Mesenteric fat pad (tissue), 1 donor: ENCODE data around the gene KRTAP2-3. TPM values are rescaled to one million over a fixed set of nuclear protein-coding genes. Genes with fewer than 3 reads are reported as not detected.

Experiments
- total RNA-seq: library from RNA; stranded (reverse); fragmentation: NEBNext Ultra II Directional; extraction: Animal tissue kit (Norgen Biotek cat#: 25700); gene quantifications from one replicate; pipeline ENCODE4 v1.2.1, GENCODE V29; 2021
- donor health status: DM: yes; HTN: yes; CAD: no.

KRTAP2-3 gene
- total RNA-seq, 1 donor from 2014 or later = not detected

Other genes starting within 250 kb of the KRTAP2-3 start
- 38.6 TPM for gene KRT10, start 237.5 kb downstream of the KRTAP2-3 start, total RNA-seq
- gene KRT12, start 192.9 kb downstream of the KRTAP2-3 start, total RNA-seq = not detected
- 1.2 TPM for gene KRT20, start 174.9 kb downstream of the KRTAP2-3 start, total RNA-seq
- 0.80 TPM for gene KRT23, start 122.5 kb downstream of the KRTAP2-3 start, total RNA-seq
- not detected for gene KRT39, start 93.2 kb downstream of the KRTAP2-3 start, total RNA-seq
- gene KRT40, start 75.8 kb downstream of the KRTAP2-3 start, total RNA-seq = not detected
- not detected for gene KRTAP3-3, start 66.0 kb downstream of the KRTAP2-3 start, total RNA-seq
- gene KRTAP3-2, start 60.2 kb downstream of the KRTAP2-3 start, total RNA-seq = not detected
- not detected for gene KRTAP3-1, start 51.0 kb downstream of the KRTAP2-3 start, total RNA-seq
- gene KRTAP1-5, start 32.9 kb downstream of the KRTAP2-3 start, total RNA-seq = not detected
- not detected for gene KRTAP1-4, start 29.9 kb downstream of the KRTAP2-3 start, total RNA-seq
- not detected for gene KRTAP1-3, start 25.2 kb downstream of the KRTAP2-3 start, total RNA-seq
- gene KRTAP1-1, start 18.7 kb downstream of the KRTAP2-3 start, total RNA-seq = not detected
- gene KRTAP2-1, start 12.8 kb downstream of the KRTAP2-3 start, total RNA-seq = not detected
- gene KRTAP2-2, start 4.9 kb downstream of the KRTAP2-3 start, total RNA-seq = not detected
- gene KRTAP2-4, start 5.8 kb upstream of the KRTAP2-3 start, total RNA-seq = not detected
- not detected for gene KRTAP4-7, start 24.0 kb upstream of the KRTAP2-3 start, total RNA-seq
- not detected for gene KRTAP4-8, start 38.0 kb upstream of the KRTAP2-3 start, total RNA-seq
- not detected for gene KRTAP4-16, start 42.1 kb upstream of the KRTAP2-3 start, total RNA-seq
- gene KRTAP4-9, start 45.3 kb upstream of the KRTAP2-3 start, total RNA-seq = not detected
- not detected for gene KRTAP4-11, start 58.3 kb upstream of the KRTAP2-3 start, total RNA-seq
- not detected for gene KRTAP4-12, start 64.1 kb upstream of the KRTAP2-3 start, total RNA-seq
- gene KRTAP4-6, start 80.4 kb upstream of the KRTAP2-3 start, total RNA-seq = not detected
- gene KRTAP4-5, start 89.7 kb upstream of the KRTAP2-3 start, total RNA-seq = not detected
- not detected for gene KRTAP4-4, start 100.6 kb upstream of the KRTAP2-3 start, total RNA-seq
- gene KRTAP4-3, start 108.1 kb upstream of the KRTAP2-3 start, total RNA-seq = not detected
- not detected for gene KRTAP4-2, start 118.1 kb upstream of the KRTAP2-3 start, total RNA-seq
- not detected for gene KRTAP4-1, start 124.8 kb upstream of the KRTAP2-3 start, total RNA-seq
- gene KRTAP9-1, start 129.8 kb upstream of the KRTAP2-3 start, total RNA-seq = not detected
- gene KRTAP9-2, start 166.5 kb upstream of the KRTAP2-3 start, total RNA-seq = not detected
- gene KRTAP9-3, start 172.3 kb upstream of the KRTAP2-3 start, total RNA-seq = not detected
- gene KRTAP9-8, start 177.9 kb upstream of the KRTAP2-3 start, total RNA-seq = not detected
- gene KRTAP9-4, start 189.6 kb upstream of the KRTAP2-3 start, total RNA-seq = not detected
- gene KRTAP9-9, start 195.3 kb upstream of the KRTAP2-3 start, total RNA-seq = not detected
- not detected for gene KRTAP9-6, start 205.3 kb upstream of the KRTAP2-3 start, total RNA-seq
- gene KRTAP9-7, start 215.6 kb upstream of the KRTAP2-3 start, total RNA-seq = not detected
- not detected for gene KRTAP29-1, start 242.7 kb upstream of the KRTAP2-3 start, total RNA-seq
- gene KRTAP16-1, start 249.2 kb upstream of the KRTAP2-3 start, total RNA-seq = not detected